GM21737 (cell line): ENCODE results near the gene ZCCHC24.

Experiments
- ATAC-seq: cut with Tn5 transposase; IDR thresholded peaks from one replicate; pipeline ENCODE4 v1.9.1; 2021; ENCODE audit warnings: mild to moderate bottlenecking, moderate library complexity; ENCODE audit not compliant: unreplicated experiment

ZCCHC24 gene

DNA sequence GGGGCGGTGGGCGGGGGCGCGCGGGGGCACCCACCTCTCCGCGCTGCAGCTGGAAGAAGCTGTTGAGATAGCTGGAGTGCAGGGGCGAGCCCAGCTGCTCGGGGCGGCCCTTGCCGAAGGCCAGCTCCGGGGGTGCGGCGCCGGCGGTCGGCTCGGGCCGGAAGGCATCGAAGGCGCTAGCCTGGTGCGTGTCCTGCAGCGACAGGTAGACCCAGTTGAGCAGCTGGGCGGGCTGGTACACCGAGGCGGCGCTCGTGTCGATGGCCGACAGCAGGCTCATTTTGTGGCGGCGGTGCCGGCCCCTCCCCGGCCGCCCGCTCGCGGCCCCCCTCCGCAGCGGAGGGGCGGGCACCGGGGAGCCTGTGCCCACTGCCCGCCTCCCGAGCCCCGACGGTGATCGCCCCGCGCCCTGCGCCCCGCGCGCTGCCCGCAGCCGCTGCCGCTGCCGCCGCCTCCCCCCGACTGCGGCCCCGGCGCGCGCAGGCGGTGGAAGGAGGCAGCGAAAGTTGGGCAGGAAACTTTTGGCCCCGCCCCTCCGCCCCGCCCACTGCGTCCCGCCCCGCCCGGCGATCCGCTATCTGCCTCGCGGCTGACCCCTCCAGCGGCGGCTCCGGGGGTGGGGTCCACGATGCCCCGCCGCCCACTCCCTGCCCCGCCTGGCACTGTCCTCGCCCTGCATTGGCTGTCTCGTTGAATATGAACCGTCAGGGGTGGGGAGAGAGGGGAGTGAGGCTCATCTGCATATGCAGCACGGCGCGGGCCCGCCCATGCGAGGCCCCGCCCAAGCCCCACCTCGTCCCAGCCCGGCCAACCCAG is at the start of gene ZCCHC24:
TSS of gene ZCCHC24 (minus strand) at position 464 of the 816 bp plus-strand sequence. CDS start at position 280, 184 bp downstream.
- ATAC-seq = peak; percentile 96

DNA sequence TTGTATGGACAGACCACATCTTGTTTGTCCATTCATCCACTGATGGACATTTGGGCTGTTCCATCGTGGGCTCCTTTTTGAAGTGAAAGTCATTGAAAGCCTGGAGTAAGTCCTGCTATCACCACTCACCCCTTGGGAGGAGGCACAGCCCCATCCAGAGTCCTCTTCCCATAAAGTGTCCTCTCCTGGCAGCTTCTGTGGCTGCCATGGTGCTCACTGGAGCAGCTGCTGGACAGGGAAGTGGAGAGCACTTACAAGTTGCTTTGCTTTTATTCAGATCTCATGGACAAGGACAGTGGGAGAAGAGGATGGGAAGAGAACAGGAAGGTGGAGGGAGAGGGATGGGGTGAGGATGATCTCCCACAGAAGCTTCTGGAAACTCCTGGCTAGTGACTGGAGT is 48.4 kb upstream of the ZCCHC24 start:
- no peak for ATAC-seq

DNA sequence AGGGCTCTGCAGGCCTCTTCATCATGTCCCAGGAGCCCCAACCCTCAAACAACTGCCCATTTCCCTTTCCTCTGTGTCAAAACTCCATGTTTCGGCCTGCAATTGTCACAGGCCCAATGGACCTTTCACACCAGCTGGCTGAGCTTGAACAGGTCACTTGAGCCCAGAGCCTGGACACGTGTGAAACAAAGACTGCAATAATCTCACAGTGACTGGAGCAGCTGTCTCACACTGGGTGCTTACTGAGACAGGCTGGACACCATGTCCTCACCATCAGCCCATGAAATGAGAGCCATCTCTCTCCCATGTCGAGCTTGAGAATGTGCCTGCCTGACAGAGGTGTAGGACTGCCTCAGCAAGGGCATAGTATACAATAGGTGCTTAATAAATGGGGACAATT is 47.4 kb upstream of the ZCCHC24 start:
- no peak for ATAC-seq

DNA sequence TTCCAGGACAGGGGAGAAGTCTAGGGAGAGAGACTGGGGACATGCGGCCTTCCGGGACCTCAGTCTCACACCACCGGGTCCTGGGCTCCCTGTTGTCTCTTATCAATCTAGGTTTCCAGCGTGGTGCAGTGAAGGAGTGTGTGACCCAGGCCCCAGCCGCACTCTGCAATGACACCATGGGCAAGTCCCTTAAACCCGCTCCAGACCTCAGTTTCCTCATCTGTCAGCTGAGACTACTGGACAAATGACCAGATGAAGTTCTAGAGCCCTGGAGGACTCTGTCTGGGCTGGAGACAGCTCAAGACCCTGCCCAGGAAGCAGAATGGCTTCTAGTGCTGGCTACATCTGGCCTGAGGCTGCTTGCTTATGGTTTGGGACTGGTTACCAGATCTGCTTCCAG is 46.8 kb upstream of the ZCCHC24 start:
- no peak for ATAC-seq

DNA sequence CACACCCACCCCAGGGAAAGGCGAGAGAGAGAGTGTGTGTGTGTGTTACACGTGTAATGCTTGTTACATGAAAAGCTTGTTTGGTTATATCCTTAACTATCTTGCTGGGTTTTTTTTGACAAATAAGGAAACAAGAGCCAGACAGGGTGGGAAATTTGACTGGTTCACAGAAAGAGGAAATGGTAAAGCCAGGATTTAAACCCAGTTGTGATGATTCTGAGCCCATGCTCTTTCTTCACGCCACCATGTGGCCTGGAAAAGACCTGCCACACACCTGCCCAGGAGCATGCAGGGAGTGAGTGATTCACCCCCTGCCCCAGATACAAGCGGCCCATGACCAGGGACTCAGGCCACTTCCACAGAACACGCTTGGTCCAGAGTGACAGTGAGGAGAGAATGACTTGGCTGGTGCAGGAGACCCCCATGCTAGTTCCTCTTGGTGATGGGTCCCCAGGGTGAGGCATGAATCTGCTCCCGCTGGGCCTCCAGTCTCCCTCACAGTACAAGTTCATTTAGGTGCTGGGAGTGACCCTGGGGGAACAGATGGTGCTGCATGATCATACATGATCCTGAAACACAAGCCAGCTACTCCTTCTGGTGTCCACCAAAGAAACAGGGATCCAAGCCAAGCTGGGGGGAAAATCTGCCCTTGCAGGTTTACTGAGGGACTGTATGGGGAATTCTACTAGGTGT is 45.9 kb upstream of the ZCCHC24 start:
- ATAC-seq = no peak

DNA sequence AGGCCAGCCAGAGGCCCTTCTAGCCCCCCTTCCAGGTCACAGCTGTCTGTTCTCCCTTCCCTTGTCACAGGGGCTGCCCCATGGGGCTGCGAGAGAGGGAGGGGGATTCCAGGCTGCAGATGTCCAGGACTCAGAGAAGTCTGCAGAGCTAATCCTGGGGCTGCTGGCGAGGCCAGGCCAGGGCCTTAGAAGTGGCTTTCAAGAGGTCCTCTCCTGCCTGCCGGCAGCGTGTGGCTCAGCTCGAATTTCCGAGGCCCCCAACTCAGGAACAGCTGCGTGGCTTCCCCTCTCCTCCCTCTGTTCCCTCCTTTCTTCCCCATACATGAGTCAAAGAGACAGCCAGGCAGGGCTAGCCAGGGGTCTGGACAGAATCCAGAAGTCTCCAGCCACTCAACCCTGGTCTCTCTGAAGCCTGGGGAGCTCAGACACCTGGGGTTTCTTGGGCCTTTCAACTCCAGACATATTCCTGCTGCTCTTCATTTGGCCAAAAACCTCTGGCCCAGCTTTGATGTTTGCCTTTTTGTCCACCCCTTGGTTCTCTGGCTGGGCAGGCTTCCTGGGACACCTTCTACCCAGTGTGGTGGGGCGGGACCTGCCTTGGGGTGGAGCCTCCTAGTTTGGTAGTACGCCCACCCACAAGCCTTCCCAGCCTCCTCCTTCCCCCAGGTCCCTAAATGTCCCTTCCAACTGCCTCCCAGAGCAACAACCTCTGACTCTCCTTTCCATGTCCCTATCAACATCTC is 45.1 kb upstream of the ZCCHC24 start:
- ATAC-seq = no peak

DNA sequence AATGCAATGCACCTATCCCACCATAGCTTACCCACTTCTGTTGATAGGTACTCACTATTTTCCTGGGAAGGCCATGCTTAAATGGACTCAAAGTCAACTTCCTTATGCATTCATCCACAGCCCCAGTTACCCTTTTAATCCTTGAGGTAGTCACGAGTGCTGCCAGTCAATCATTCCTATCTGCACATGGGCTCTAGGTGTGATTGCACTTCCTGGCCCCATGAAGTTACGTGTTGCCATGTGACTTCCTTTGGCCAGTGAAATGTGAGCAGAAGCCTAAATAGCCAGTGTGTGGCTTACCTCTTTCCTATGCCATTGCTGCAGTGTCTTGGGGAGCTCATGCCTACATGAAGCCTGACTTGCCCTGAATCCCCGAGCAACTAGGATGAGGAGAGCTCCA is 43.4 kb upstream of the ZCCHC24 start:
- no peak for ATAC-seq

DNA sequence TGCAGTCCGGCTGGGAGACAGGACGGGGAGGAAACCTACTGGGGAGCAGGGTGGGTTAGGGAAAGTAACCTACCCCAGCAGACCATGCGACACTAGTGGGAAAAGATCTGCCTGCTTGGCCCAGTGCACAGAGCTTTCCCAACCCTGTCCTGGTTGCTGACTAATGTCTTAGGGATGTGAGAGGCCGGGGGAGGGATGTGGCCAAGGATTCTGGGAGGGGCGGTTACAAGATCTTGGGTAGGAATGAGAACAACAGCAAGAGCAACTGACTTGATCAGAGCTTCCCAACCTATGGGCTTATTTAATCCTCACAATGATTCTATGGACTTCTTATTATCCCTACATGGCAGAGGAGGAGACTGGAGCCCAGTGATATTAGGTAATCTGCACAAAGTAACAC is 42.9 kb upstream of the ZCCHC24 start:
- ATAC-seq = no peak

DNA sequence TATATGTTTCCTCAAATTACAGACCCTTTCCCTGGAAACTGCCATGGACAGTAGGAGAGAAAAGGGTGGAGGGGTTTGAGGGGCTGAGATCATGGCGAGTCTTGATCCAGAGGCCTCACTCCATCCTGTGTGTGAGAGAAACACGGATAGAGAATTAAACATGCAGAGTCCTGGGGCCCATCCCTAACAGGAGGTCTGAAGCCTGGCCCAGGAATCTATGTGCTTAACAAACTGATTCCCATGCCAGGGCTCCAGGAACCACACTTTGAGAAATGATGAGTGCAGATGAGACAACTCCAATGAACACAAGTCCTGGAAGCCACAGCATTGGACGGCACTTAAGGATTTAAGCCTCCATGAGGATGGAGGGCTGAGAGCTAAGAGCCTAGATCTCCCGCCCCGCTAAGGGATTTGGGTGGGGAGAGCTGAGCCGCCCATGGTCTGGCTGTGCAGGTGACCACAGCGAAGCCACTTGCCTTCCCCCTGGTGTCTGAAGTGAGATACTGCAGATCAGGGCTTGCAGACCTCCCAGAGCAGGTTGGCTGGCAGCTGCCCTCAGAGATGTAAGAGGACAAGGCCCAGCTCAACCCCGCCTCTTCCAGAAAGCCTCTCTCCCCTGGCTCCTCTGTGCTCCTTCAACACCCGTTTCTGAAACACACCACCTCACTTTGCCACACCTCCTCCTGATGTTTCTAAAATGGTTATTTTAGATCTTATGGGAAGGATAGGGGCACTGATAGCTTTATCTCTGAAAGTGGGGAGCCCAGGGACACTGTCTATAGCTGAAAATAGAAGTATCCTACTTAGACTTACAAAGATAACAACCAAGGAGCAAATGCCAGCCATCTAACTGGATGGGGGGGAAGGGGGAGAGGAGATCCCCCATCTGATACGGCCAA is 42.1 kb upstream of the ZCCHC24 start:
- peak; percentile 62 for ATAC-seq

DNA sequence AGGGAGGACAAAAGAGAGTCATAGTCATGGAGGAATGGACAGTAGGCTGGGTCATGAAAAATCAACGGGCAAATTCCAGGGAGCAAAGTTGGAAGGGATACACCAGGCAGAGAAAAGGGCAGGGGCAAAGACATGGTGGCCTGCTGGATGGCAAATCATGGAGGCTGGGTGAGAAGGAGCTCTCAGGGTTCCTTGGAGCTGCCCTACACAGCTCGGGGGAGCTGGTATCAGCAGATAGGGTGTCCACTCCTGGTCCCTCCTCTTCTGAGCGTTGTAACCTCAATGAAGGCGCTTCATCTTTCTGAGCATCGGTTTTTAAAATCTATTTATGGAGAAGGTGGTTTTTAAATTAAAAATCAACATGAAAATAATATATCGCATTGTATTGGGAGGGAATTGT is 39.1 kb upstream of the ZCCHC24 start:
- no peak for ATAC-seq

DNA sequence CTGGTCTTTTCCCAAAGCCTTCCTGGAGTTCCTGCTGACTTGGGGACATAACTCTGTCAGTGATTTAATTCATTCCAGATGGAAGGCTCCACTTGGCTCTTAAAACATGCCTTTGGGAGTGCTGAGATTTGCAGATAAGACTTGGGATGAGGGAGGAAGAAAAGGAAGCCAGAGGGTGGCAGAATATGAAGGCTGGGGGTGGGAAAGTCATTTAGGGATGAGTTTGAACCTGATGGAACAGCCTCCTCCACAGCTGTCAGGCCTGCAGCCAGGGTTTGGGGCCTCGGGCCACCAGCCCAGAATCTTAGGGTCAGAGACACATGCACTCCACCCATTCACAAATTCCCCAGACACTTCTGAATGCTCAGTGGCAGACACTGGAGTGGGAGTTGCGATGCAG is 38.5 kb upstream of the ZCCHC24 start:
- ATAC-seq = no peak

DNA sequence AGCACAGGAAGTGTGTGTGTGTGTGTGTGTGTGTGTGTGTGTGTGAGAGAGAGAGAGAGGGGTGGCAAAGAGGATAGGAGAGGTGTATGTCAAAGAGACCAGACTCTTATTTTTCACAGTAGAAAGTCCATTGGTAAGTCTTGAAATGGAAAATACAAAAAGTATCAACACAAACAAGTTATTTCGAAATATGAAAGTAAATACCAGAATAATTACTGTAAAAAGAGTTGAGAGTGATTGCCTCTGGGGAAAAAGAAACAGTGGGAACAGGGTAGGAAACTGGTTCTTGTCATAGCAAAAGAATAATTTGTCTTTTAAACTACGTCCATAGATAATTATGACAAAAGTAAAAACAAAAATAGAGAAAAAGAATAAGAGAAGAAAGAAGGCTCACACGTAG is 37.9 kb upstream of the ZCCHC24 start:
- ATAC-seq = no peak

DNA sequence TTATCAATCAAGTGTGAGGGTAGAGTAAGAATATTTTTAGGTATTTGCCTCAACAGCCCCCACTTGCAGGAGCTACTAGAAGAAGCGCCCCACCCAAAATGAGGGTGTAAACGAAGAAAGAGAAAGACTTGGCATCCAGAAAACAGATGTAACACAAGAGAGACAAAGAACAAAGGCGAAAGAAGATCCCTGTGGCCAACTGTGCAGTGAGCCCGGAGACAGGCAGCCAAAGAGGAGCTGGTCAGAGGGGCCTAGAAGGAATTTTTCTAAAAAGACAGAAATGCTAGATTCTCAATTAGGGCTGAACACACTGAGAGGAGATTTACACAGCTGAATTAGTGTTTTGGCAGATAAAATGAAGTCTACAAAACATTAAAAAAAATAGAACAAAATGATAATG is 37.3 kb upstream of the ZCCHC24 start:
- ATAC-seq = no peak

DNA sequence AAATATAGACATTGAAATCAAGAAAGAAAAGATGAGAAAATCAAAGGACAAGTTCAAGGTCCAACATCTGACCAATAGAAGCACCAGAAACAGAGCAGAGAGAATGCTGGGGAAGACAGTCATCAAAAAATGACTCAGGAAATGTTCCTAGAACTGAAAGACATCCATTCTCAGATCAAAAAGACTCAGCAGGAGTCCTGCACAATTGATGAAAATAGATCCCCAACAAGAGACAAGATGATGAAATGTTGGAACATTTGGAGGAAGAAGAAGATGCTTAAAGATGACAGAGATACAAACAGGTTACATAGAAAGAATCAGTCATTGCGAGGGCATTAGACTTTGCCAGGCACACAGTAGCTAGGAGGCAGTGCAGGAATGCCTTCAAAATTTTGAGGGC is 36.9 kb upstream of the ZCCHC24 start:
- no peak for ATAC-seq

DNA sequence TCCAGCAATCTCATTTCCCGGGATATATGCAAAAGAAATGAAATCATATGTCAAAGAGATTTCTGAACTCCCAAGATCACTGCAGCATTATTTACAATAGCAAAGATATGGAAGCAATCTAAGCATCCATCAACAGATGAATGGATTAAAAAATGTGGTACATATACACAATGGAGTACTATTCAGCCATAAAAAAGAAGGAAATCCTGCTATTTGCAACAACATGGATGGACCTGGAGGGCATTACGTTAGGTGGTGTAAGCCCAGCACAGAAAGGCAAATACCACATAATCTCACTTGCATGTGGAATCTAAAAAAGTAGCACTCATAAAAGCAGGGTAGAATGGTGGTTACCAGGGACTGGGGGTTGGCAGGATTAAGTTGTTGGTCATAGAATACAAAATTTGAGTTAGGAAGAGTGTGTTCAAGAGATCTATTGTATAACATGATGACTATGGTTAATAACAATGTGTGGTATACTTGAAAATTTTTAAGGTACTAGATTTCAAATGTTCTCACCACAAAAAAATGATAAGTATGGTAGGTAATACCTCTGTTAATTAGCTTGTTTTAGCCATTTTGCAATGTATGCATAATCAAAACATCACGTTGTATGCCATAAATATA is 34.0 kb upstream of the ZCCHC24 start:
- ATAC-seq = no peak

DNA sequence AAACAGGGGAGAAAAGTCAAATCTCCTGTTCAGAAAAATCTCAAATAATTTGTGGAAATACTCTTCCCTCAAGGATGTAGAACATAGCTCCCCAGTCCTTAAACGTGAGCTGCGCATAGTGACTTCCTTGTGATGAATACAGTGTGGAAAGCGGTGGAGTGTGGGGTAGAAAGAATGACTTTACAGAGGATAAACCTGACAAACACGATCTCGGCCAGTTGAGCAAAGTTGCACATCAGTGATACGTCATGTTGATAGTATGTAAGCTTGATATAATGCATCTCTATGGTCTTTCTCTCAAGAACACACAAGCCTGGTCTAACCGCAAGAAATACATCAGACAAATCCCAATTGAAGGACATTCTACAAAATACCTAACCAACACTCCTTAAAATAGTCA is 32.0 kb upstream of the ZCCHC24 start:
- ATAC-seq = no peak

DNA sequence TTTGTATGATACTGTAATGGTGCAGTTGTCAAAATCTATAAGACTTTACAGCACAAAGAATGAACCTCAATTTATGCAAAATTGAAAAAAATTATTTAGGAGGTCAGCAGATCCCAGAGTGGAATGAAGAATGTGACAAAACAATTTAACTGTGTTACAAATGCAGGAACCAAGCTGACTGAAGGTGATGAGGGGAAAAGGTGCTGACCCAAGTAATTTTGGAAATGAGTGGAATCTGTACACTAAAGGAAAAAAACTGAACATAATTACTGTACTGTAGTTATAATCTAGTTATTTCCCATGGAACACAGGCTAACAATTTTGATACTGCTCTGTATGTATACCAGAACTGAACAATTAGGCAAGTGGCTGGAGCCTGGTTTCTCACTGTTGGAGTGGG is 31.2 kb upstream of the ZCCHC24 start:
- ATAC-seq = no peak

DNA sequence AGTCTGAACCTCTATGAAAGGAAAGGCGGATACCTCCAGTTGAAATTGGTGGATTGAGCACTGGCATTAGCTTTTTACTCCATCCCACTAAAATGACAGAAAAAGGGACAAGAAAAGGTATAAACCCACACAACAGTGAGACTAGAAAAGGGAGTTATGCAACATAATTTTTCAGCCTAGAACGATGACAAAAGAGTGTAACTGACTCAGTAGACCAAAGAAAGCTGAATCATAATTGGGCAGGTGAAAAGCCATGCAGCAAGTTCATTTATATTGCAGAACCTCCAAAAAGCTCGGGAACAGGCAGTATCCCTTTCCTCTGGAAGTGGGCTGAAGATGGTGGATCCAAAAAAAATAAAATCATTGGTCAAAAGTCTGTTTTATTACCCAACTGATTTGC is 30.5 kb upstream of the ZCCHC24 start:
- ATAC-seq = no peak

DNA sequence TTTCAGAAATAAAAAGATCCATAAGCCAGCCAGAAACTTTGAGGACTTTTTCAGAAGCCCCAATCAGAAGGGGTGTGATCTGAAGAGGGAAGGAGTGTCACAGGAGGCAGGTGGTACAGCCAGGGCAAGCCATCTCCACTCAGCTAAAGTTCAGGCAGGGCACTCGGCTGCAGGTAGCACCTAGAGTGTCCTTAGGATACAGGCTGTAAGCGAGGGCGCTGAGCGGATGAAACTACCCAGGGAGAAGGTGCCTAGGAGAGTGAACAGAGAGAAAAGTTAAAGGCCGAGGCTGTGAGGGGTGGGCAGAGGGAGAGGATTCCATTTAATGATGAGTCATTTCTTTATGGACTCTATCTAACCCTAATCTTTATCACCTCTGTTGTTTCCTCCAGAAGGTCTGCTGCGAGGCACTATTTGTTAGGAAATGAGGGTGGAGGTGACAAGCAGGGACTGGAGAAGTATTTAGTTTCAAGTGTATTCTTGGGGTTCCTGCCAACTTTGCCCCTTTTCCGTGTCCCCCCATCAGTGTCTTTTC is 29.8 kb upstream of the ZCCHC24 start:
- no peak for ATAC-seq

DNA sequence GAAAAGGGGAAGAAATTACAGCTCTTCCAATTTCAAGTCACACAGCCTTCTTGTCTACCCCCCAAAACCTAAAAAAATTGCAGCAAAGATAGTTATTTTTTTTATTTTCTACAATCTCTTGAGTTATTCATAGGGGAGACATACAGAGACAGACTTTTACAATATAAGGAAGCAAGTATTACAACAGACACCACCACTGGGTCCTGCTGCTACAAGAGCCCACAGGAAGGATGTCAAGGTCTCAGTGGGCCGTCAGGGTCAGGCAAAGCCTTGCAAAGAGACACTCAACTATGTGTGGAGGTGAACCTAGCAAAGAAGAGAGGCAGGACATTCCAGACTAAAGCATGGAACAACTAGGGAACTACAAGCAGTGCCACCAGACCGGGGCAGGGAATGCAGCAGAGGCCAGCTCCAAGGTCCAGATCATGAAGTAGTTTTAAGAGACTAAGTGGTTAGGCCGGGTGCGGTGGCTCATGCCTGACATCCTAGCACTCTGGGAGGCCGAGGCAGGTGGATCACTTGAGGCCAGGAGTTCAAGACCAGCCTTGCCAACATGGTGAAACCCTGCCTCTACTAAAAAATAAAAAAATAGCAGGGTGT is 28.2 kb upstream of the ZCCHC24 start:
- no peak for ATAC-seq
